ENCODE results near the gene RNF215. TPM values are rescaled to one million over a fixed set of nuclear protein-coding genes. Genes with fewer than 3 reads are reported as not detected.

RNF215 gene
- total RNA-seq (13.1 TPM), polyA plus RNA-seq (under 1 TPM; 0.23 to 0.50 (median 0.42) TPM)

GRCh38 chr22:30386960-30387827, at the start of gene RNF215:
Gene RNF215 (minus strand): TSS chr22:30387411. CDS start chr22:30387313, 98 bp downstream.
- Histone ChIP-seq H3K27ac (ENCODE audit: insufficient read depth, low read length, poor library complexity, severe bottlenecking) (no peak within 1 kb of the TSS), H3K4me3 (ENCODE audit: low read depth, low read length) (no peak within 1 kb of the TSS), H3K9me3 (ENCODE audit: control insufficient read depth in 2 of 2, low read length in 2 of 2) (no peaks in the 10 kb centered on the region), H3K4me1 (ENCODE audit: control insufficient read depth, insufficient read depth, low read length, poor library complexity, severe bottlenecking) (peaks cover 11% of the 10 kb centered on the region), H3K36me3 (ENCODE audit: control insufficient read depth, insufficient read depth, low read length) (no peaks in the 10 kb centered on the region), H3K27me3 (ENCODE audit: control insufficient read depth, insufficient read depth, low read length) (no peaks in the 10 kb centered on the region)
- peak within 1 kb of the TSS; percentile 82 to 90 (median 86) for H3K4me3 Mint-ChIP-seq
- no peaks in the 10 kb centered on the region for H3K9me3 Mint-ChIP-seq
- no peaks in the 10 kb centered on the region for H3K36me3 Mint-ChIP-seq
- H3K27ac Mint-ChIP-seq, result peak within 1 kb of the TSS in 1 of 3 donors; percentile 71
- peaks cover 4 to 22% (median 11%) of the 10 kb centered on the region in 4 donors for H3K4me1 Mint-ChIP-seq
- peaks cover 13% of the 10 kb centered on the region for H3K27me3 Mint-ChIP-seq
- DNase-seq (peak; percentile 78 to 79 (median 78)), ATAC-seq (ENCODE audit: low read depth in 2 of 2) (peak; percentile 87)

- H3K4me3 ChIP-seq (ENCODE audit: low read depth, low read length), result peak overlapping the region; percentile 61
- H3K36me3 ChIP-seq (ENCODE audit: control insufficient read depth, insufficient read depth, low read length), result no peaks in the 10 kb centered on the region
- H3K27me3 ChIP-seq (ENCODE audit: control insufficient read depth, insufficient read depth, low read length), result peaks cover 4% of the 10 kb centered on the region
- no peak for DNase-seq
- peak overlapping the region; percentile 98 to 100 (median 100) for H3K27ac Mint-ChIP-seq
- H3K27me3 Mint-ChIP-seq, result peaks cover 46% of the 10 kb centered on the region
- peak overlapping the region; percentile 96 for H3K27ac ChIP-seq (ENCODE audit: insufficient read depth, low read length, poor library complexity, severe bottlenecking)
- peaks cover 4% of the 10 kb centered on the region for H3K36me3 Mint-ChIP-seq
- ATAC-seq (ENCODE audit: low read depth in 2 of 2), result no peak
- H3K4me1 Mint-ChIP-seq, result peaks cover 7 to 24% (median 11%) of the 10 kb centered on the region in 4 donors
- H3K9me3 ChIP-seq (ENCODE audit: control insufficient read depth in 2 of 2, low read length in 2 of 2), result peaks cover 2 to 11% of the 10 kb centered on the region in 2 experiments
- H3K4me1 ChIP-seq (ENCODE audit: control insufficient read depth, insufficient read depth, low read length, poor library complexity, severe bottlenecking), result peaks cover 10% of the 10 kb centered on the region
- peaks cover 0 to 16% (median 7%) of the 10 kb centered on the region in 7 donors for H3K9me3 Mint-ChIP-seq
- peak overlapping the region; percentile 64 to 87 (median 83) for H3K4me3 Mint-ChIP-seq
Measured at GRCh38 chr22:30436196-30436595, 49.0 kb upstream of the RNF215 start.

- Histone ChIP-seq H3K36me3 (ENCODE audit: control insufficient read depth, insufficient read depth, low read length) (no peaks in the 10 kb centered on the region), H3K27ac (ENCODE audit: insufficient read depth, low read length, poor library complexity, severe bottlenecking) (peak overlapping the region; percentile 96), H3K9me3 (ENCODE audit: control insufficient read depth in 2 of 2, low read length in 2 of 2) (peaks cover 2 to 11% of the 10 kb centered on the region in 2 experiments), H3K27me3 (ENCODE audit: control insufficient read depth, insufficient read depth, low read length) (peaks cover 4% of the 10 kb centered on the region), H3K4me3 (ENCODE audit: low read depth, low read length) (peak overlapping the region; percentile 61), H3K4me1 (ENCODE audit: control insufficient read depth, insufficient read depth, low read length, poor library complexity, severe bottlenecking) (peaks cover 10% of the 10 kb centered on the region)
- H3K4me1 Mint-ChIP-seq, result peaks cover 7 to 24% (median 10%) of the 10 kb centered on the region in 4 donors
- peaks cover 4% of the 10 kb centered on the region for H3K36me3 Mint-ChIP-seq
- ATAC-seq (ENCODE audit: low read depth in 2 of 2) (peak; percentile 90 to 92), DNase-seq (peak; percentile 83 to 93 (median 89))
- peaks cover 0 to 16% (median 5%) of the 10 kb centered on the region in 7 donors for H3K9me3 Mint-ChIP-seq
- peaks cover 41% of the 10 kb centered on the region for H3K27me3 Mint-ChIP-seq
- H3K4me3 Mint-ChIP-seq, result peak overlapping the region; percentile 79 to 87 (median 83)
- H3K27ac Mint-ChIP-seq, result peak overlapping the region; percentile 98 to 100 (median 100)
Measured at GRCh38 chr22:30435674-30436126, 48.5 kb upstream of the RNF215 start.

- no peak overlapping the region for H3K4me3 ChIP-seq (ENCODE audit: low read depth, low read length)
- H3K27me3 ChIP-seq (ENCODE audit: control insufficient read depth, insufficient read depth, low read length), result peaks cover 4% of the 10 kb centered on the region
- no peak for ATAC-seq (ENCODE audit: low read depth in 2 of 2)
- peaks cover 0 to 16% (median 5%) of the 10 kb centered on the region in 7 donors for H3K9me3 Mint-ChIP-seq
- H3K27ac Mint-ChIP-seq, result peak overlapping the region; percentile 98 to 100 (median 100)
- peaks cover 7 to 25% (median 10%) of the 10 kb centered on the region in 4 donors for H3K4me1 Mint-ChIP-seq
- H3K9me3 ChIP-seq (ENCODE audit: control insufficient read depth in 2 of 2, low read length in 2 of 2), result peaks cover 2 to 11% of the 10 kb centered on the region in 2 experiments
- peaks cover 32% of the 10 kb centered on the region for H3K27me3 Mint-ChIP-seq
- H3K4me3 Mint-ChIP-seq, result peak overlapping the region in 1 of 4 donors; percentile 80
- DNase-seq, result no peak
- H3K4me1 ChIP-seq (ENCODE audit: control insufficient read depth, insufficient read depth, low read length, poor library complexity, severe bottlenecking), result peaks cover 10% of the 10 kb centered on the region
- H3K36me3 ChIP-seq (ENCODE audit: control insufficient read depth, insufficient read depth, low read length), result no peaks in the 10 kb centered on the region
- H3K36me3 Mint-ChIP-seq, result peaks cover 7% of the 10 kb centered on the region
- peak overlapping the region; percentile 96 for H3K27ac ChIP-seq (ENCODE audit: insufficient read depth, low read length, poor library complexity, severe bottlenecking)
Measured at GRCh38 chr22:30434843-30435242, 47.6 kb upstream of the RNF215 start.

GRCh38 chr22:30433773-30434172, 46.6 kb upstream of the RNF215 start:
- H3K9me3 Mint-ChIP-seq, result peaks cover 0 to 16% (median 5%) of the 10 kb centered on the region in 7 donors

GRCh38 chr22:30433227-30433626, 46.0 kb upstream of the RNF215 start:
- H3K36me3 Mint-ChIP-seq, result peaks cover 7% of the 10 kb centered on the region
- Histone ChIP-seq H3K27me3 (ENCODE audit: control insufficient read depth, insufficient read depth, low read length) (peaks cover 4% of the 10 kb centered on the region), H3K9me3 (ENCODE audit: control insufficient read depth in 2 of 2, low read length in 2 of 2) (peaks cover 2 to 11% of the 10 kb centered on the region in 2 experiments), H3K36me3 (ENCODE audit: control insufficient read depth, insufficient read depth, low read length) (peaks cover 6% of the 10 kb centered on the region), H3K4me3 (ENCODE audit: low read depth, low read length) (no peak overlapping the region), H3K4me1 (ENCODE audit: control insufficient read depth, insufficient read depth, low read length, poor library complexity, severe bottlenecking) (peaks cover 10% of the 10 kb centered on the region), H3K27ac (ENCODE audit: insufficient read depth, low read length, poor library complexity, severe bottlenecking) (no peak overlapping the region)
- peaks cover 16% of the 10 kb centered on the region for H3K27me3 Mint-ChIP-seq
- H3K4me1 Mint-ChIP-seq, result peaks cover 7 to 22% (median 10%) of the 10 kb centered on the region in 4 donors
- DNase-seq (no peak), ATAC-seq (ENCODE audit: low read depth in 2 of 2) (no peak)
- peaks cover 0 to 16% (median 5%) of the 10 kb centered on the region in 7 donors for H3K9me3 Mint-ChIP-seq
- H3K4me3 Mint-ChIP-seq, result no peak overlapping the region
- peak overlapping the region; percentile 38 to 83 (median 80) for H3K27ac Mint-ChIP-seq

More at GRCh38 chr22:30433773-30434172, 46.6 kb upstream of the RNF215 start:
- Histone ChIP-seq H3K4me3 (ENCODE audit: low read depth, low read length) (no peak overlapping the region), H3K27me3 (ENCODE audit: control insufficient read depth, insufficient read depth, low read length) (peaks cover 4% of the 10 kb centered on the region), H3K27ac (ENCODE audit: insufficient read depth, low read length, poor library complexity, severe bottlenecking) (no peak overlapping the region), H3K9me3 (ENCODE audit: control insufficient read depth in 2 of 2, low read length in 2 of 2) (peaks cover 2 to 11% of the 10 kb centered on the region in 2 experiments), H3K36me3 (ENCODE audit: control insufficient read depth, insufficient read depth, low read length) (peaks cover under 1% of the 10 kb centered on the region), H3K4me1 (ENCODE audit: control insufficient read depth, insufficient read depth, low read length, poor library complexity, severe bottlenecking) (peaks cover 10% of the 10 kb centered on the region)
- peak overlapping the region in 2 of 3 donors; percentile 100 for H3K27ac Mint-ChIP-seq
- H3K4me3 Mint-ChIP-seq, result peak overlapping the region in 1 of 4 donors; percentile 33
- H3K27me3 Mint-ChIP-seq, result peaks cover 22% of the 10 kb centered on the region
- DNase-seq (no peak), ATAC-seq (ENCODE audit: low read depth in 2 of 2) (no peak)
- H3K4me1 Mint-ChIP-seq, result peaks cover 7 to 25% (median 10%) of the 10 kb centered on the region in 4 donors
- H3K36me3 Mint-ChIP-seq, result peaks cover 7% of the 10 kb centered on the region

- ATAC-seq (ENCODE audit: low read depth in 2 of 2), result no peak
- Histone ChIP-seq H3K27me3 (ENCODE audit: control insufficient read depth, insufficient read depth, low read length) (no peaks in the 10 kb centered on the region), H3K27ac (ENCODE audit: insufficient read depth, low read length, poor library complexity, severe bottlenecking) (no peak overlapping the region), H3K4me3 (ENCODE audit: low read depth, low read length) (no peak overlapping the region), H3K9me3 (ENCODE audit: control insufficient read depth in 2 of 2, low read length in 2 of 2) (peaks cover 2 to 11% of the 10 kb centered on the region in 2 experiments), H3K36me3 (ENCODE audit: control insufficient read depth, insufficient read depth, low read length) (peaks cover 7% of the 10 kb centered on the region), H3K4me1 (ENCODE audit: control insufficient read depth, insufficient read depth, low read length, poor library complexity, severe bottlenecking) (peaks cover 10% of the 10 kb centered on the region)
- peaks cover 7% of the 10 kb centered on the region for H3K36me3 Mint-ChIP-seq
- peak overlapping the region in 1 of 4 donors; percentile 4 for H3K4me3 Mint-ChIP-seq
- peaks cover 0 to 16% (median 5%) of the 10 kb centered on the region in 7 donors for H3K9me3 Mint-ChIP-seq
- no peak for DNase-seq
- H3K27ac Mint-ChIP-seq, result peak overlapping the region in 2 of 3 donors; percentile 80 to 83
- H3K4me1 Mint-ChIP-seq, result peaks cover 7 to 26% (median 11%) of the 10 kb centered on the region in 4 donors
- peaks cover 9% of the 10 kb centered on the region for H3K27me3 Mint-ChIP-seq
Measured at GRCh38 chr22:30432520-30432919, 45.3 kb upstream of the RNF215 start.

Data from CD4-positive, CD25-positive, alpha-beta regulatory T cell (primary cell).